GM12878 (cell line): ENCODE results near the gene AMBRA1. TPM values are rescaled to one million over a fixed set of nuclear protein-coding genes. Genes with fewer than 3 reads are reported as not detected.

Experiments used
- ATAC-seq: fragments of 200-7000 bp; cut with Tn5 transposase; 3 replicates; pipeline ENCODE4 v1.9.1; 2020; ENCODE audit warnings: mild to moderate bottlenecking, moderate library complexity
- BruUV-seq: library from RNA; stranded (reverse); fragments of 400-500 nt; replicated peaks from 2 replicates; lab custom pipeline; 2021; lab: Mats Ljungman, UMichigan
- CTCF ChIA-PET: fragments of 300-600 bp; sonication (Branson Sonifier 250); formaldehyde crosslinking; extraction: SDS; loops from one replicate; lab custom pipeline; 2021; ENCODE audit warnings: inconsistent platforms; lab: Yijun Ruan, JAX
- POLR2A ChIA-PET: fragments of 350-600 bp; formaldehyde crosslinking; extraction: SDS; loops from one replicate; lab custom pipeline; 2021; ENCODE audit warnings: inconsistent platforms; lab: Charles Lee
- RAD21 ChIA-PET: fragments of 300-600 bp; sonication (Branson Sonifier 250); formaldehyde crosslinking; loops from one replicate; lab custom pipeline; 2023; ENCODE audit warnings: antibody characterized with exemption; ENCODE audit not compliant: unreplicated experiment; lab: Charles Lee
- SMC1A ChIA-PET: fragments of 300-600 bp; sonication (Branson Sonifier 250); formaldehyde crosslinking; loops from one replicate; lab custom pipeline; 2023; ENCODE audit not compliant: unreplicated experiment, uncharacterized antibody; lab: Charles Lee
- DNase-seq: peaks from one replicate; pipeline ENCODE4 v3.0.0-alpha.2; 2011; ENCODE audit warnings: low read depth, low spot score
- FAIRE-seq: peaks from 3 replicates; lab custom pipeline; 2011; peaks lifted over from hg19 to GRCh38; lab: Jason Lieb, UNC
- H2AFZ ChIP-seq: 2 replicates; pipeline ENCODE4 v1.6.0; 2011; ENCODE audit warnings: low read depth, low read length, control low read depth; ENCODE audit not compliant: control insufficient read depth
- H3K27ac ChIP-seq: 2 replicates; pipeline ENCODE4 v1.5.1; 2011; ENCODE audit warnings: control low read depth; ENCODE audit not compliant: control insufficient read depth, insufficient read depth
- H3K27me3 ChIP-seq, 2 experiments: replicated peaks in 1 of 2; 2 replicates each; pipeline versions ENCODE4 v1.6.0 to v1.6.1; 2011; ENCODE audit warnings: low read length in 1 of 2; ENCODE audit not compliant: control insufficient read depth in 2 of 2, insufficient read depth in 2 of 2
- H3K36me3 ChIP-seq, 2 experiments: 2 replicates each; pipeline ENCODE4 v1.5.1; 2011; ENCODE audit warnings: low read length in 1 of 2; ENCODE audit not compliant: control insufficient read depth in 2 of 2, insufficient read depth in 2 of 2
- H3K4me1 ChIP-seq: 2 replicates; pipeline ENCODE4 v1.6.1; 2011; ENCODE audit warnings: mild to moderate bottlenecking, low read length, moderate library complexity, mixed read lengths; ENCODE audit not compliant: control insufficient read depth, insufficient read depth
- H3K4me2 ChIP-seq: 2 replicates; pipeline ENCODE4 v1.6.0; 2011; ENCODE audit warnings: control low read depth; ENCODE audit not compliant: control insufficient read depth, insufficient read depth
- H3K4me3 ChIP-seq: fragments of 200-600 bp; sonication (generic); 2 replicates; pipeline ENCODE4 v1.5.1; 2016
- H3K79me2 ChIP-seq: 2 replicates; pipeline ENCODE4 v1.6.0; 2011; ENCODE audit warnings: low read length; ENCODE audit not compliant: control insufficient read depth, insufficient read depth
- H3K9ac ChIP-seq: 2 replicates; pipeline ENCODE4 v1.8.0; 2011; ENCODE audit warnings: low read length, control low read depth, mixed read lengths; ENCODE audit not compliant: control insufficient read depth, insufficient read depth
- H3K9me3 ChIP-seq: replicated peaks from 3 replicates; pipeline ENCODE4 v1.5.1; 2011; ENCODE audit warnings: mild to moderate bottlenecking, low read length; ENCODE audit not compliant: control insufficient read depth, insufficient read depth
- H4K20me1 ChIP-seq: 2 replicates; pipeline ENCODE4 v1.6.0; 2011; ENCODE audit not compliant: control insufficient read depth, insufficient read depth
- NR2F1 ChIP-seq: fragments of 450-650 bp; conservative IDR thresholded peaks from 2 replicates; pipeline ENCODE4 v1.6.1; 2017; ENCODE audit warnings: mild to moderate bottlenecking
- RFX5 ChIP-seq: IDR thresholded peaks from 2 replicates; pipeline ENCODE4 v1.6.1; 2011; ENCODE audit warnings: low read depth, low read length, improper control_type of control experiment
- STAT1 ChIP-seq: fragments of 450-650 bp; conservative IDR thresholded peaks from 2 replicates; pipeline ENCODE4 v1.6.1; 2014; ENCODE audit warnings: antibody characterized with exemption, mild to moderate bottlenecking
- WGBS: methylation state at CpG from one replicate; pipeline ENCODE4 v1.1.6; 2016; ENCODE audit warnings: low lambda C conversion rate; ENCODE audit not compliant: insufficient replicate concordance, insufficient coverage; ENCODE audit errors: missing lambda C conversion rate; 5-methylcytosine and 5-hydroxymethylcytosine counted together
- in situ Hi-C: fragments of 300-500 bp; cut with MboI; formaldehyde crosslinking; loops from 9 replicates; pipeline ENCODE4 v1.14.3; 2018; ENCODE audit warnings: mixed read lengths
- intact Hi-C: fragments of 100-400 bp; cut with micrococcal nuclease; formaldehyde crosslinking; loops from one replicate; pipeline ENCODE4 v1.14.2; 2022; ENCODE audit not compliant: unreplicated experiment
- polyA plus RNA-seq, 11 experiments: library from polyadenylated mRNA; depleted of rRNA in 4 of 11; unstranded in 6 of 11; stranded (reverse) in 5 of 11; fragments of >200 nt; fragmentation: Nextera tagmentation in 4 of 11; fragmentation: Illumina TruSeq in 1 of 11; extraction: Ambion mirVana in 4 of 11; extraction: Trizol in 1 of 11; gene quantifications; 1 replicate in 1 of 11; 2 replicates in 10 of 11; pipeline versions ENCODE4 v1.2.1 to v1.2.3, GENCODE V29; 2011 to 2016; ENCODE audit warnings: inconsistent platforms in 2 of 11, missing spikeins in 2 of 11, low read depth in 1 of 11
- total RNA-seq, 4 experiments: library from RNA; depleted of rRNA in 3 of 4; stranded (reverse); fragments of >200 nt in 3 of 4; fragmentation: Illumina TruSeq in 1 of 4; extraction: Trizol in 1 of 4; gene quantifications; 2 replicates each; pipeline versions ENCODE4 v1.2.1 to v1.2.3, GENCODE V29; 2013 to 2021
- TF ChIP-seq, protein P1 (sequence below): IDR thresholded peaks from 2 replicates; pipeline ENCODE4 v1.6.1; 2011; ENCODE audit warnings: borderline replicate concordance, low read depth, mild to moderate bottlenecking, moderate library complexity, mixed read lengths, low read length; ENCODE audit not compliant: insufficient read depth; ENCODE audit errors: extremely low read length
- TF ChIP-seq, protein P2 (sequence below): IDR thresholded peaks from 2 replicates; pipeline ENCODE4 v1.6.1; 2012; ENCODE audit warnings: low read depth, low read length, improper control_type of control experiment
- TF ChIP-seq, protein P3 (sequence below): IDR thresholded peaks from 2 replicates; pipeline ENCODE4 v1.6.1; 2011; ENCODE audit warnings: low read depth, low read length, improper control_type of control experiment, borderline replicate concordance

Gene AMBRA1
- total and polyA plus RNA-seq, 10 of the 15 experiments (the other 5 are each of a cell fraction or from before 2014, with no cell fraction given), result 0.57 to 34.3 (median 13.7) TPM

DNA sequence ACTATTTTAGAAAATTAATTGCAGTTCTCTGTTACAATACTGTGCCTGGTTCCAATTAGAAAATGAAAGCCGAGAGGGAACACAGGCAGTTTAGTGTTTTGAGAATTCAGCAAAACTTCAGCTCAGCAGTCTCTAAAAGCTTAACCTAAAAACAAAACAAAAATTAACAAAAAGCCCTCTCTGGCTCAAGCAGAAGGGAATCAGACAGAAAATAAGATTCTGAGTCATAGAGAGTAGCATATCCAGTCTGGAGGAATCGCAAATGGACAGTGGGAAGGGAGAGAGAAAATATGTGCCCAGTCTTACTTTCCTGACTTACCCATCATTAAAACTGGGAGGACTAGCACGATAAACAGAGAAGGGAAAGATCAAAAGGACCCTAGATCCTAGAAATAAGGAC lies 164.1 kb downstream of the AMBRA1 start:
- RAD21 ChIA-PET, result interaction anchor here (0.5 kb wide), 1 partner anchor 96 kb away, joined by 3 read pairs; no protein-coding TSS in a partner anchor
- Histone ChIP-seq H3K9ac (no peak overlapping the region), H3K4me2 (no peak overlapping the region), H4K20me1 (no peaks in the 10 kb centered on the region), H3K79me2 (no peaks in the 10 kb centered on the region), H2AFZ (no peak overlapping the region), H3K36me3 (peaks cover 16 to 17% of the 10 kb centered on the region in 2 experiments; a peak in 3 of 4 replicates), H3K4me1 (no peaks in the 10 kb centered on the region), H3K4me3 (no peak overlapping the region), H3K27me3 (no peaks in the 10 kb centered on the region), H3K9me3 (no peaks in the 10 kb centered on the region), H3K27ac (no peak overlapping the region)
- intact Hi-C loops, result no loop called here
- no TSS peak for BruUV-seq
- SMC1A ChIA-PET, result interaction anchor here (0.8 to 1.0 kb wide), 2 partner anchors 48 to 49 kb away, joined by 3 to 4 read pairs; no protein-coding TSS in a partner anchor
- WGBS, result 90% methylated on average over 3 of the region's 3 CpGs
- CTCF ChIA-PET, result interaction anchor here (1.0 to 1.4 kb wide), 2 partner anchors 16 to 99 kb away, joined by 3 to 6 read pairs; no protein-coding TSS in a partner anchor
- POLR2A ChIA-PET, result interaction anchor here (0.6 kb wide), 1 partner anchor 48 kb away, joined by 6 read pairs; no protein-coding TSS in a partner anchor
- DNase-seq (no peak), FAIRE-seq (no peak), ATAC-seq (no peak)
- TF ChIP-seq, protein P1, sequence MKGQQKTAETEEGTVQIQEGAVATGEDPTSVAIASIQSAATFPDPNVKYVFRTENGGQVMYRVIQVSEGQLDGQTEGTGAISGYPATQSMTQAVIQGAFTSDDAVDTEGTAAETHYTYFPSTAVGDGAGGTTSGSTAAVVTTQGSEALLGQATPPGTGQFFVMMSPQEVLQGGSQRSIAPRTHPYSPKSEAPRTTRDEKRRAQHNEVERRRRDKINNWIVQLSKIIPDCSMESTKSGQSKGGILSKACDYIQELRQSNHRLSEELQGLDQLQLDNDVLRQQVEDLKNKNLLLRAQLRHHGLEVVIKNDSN, result no peak
- TF ChIP-seq, protein P2, sequence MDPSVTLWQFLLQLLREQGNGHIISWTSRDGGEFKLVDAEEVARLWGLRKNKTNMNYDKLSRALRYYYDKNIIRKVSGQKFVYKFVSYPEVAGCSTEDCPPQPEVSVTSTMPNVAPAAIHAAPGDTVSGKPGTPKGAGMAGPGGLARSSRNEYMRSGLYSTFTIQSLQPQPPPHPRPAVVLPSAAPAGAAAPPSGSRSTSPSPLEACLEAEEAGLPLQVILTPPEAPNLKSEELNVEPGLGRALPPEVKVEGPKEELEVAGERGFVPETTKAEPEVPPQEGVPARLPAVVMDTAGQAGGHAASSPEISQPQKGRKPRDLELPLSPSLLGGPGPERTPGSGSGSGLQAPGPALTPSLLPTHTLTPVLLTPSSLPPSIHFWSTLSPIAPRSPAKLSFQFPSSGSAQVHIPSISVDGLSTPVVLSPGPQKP, result no peak
- TF ChIP-seq, protein P3, sequence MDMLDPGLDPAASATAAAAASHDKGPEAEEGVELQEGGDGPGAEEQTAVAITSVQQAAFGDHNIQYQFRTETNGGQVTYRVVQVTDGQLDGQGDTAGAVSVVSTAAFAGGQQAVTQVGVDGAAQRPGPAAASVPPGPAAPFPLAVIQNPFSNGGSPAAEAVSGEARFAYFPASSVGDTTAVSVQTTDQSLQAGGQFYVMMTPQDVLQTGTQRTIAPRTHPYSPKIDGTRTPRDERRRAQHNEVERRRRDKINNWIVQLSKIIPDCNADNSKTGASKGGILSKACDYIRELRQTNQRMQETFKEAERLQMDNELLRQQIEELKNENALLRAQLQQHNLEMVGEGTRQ, result no peak
- no peak for TF ChIP-seq RFX5
- no peak for TF ChIP-seq NR2F1
- TF ChIP-seq STAT1, result no peak
- in situ Hi-C loops, result no loop called here
